SU-DHL-6 (cell line): ENCODE results near the gene SH2D3A.

Source experiments
- H2AFZ ChIP-seq: fragments of 200-600 bp; sonication (generic); 2 replicates; pipeline ENCODE4 v1.6.1; 2014; ENCODE audit warnings: low read depth, mild to moderate bottlenecking, moderate library complexity, mixed read lengths, antibody characterized with exemption, low read length; ENCODE audit not compliant: severe bottlenecking
- H3F3A ChIP-seq: fragments of 200-600 bp; shearing (Covaris generic); 2 replicates; pipeline ENCODE4 v1.6.0; 2016; ENCODE audit warnings: antibody characterized with exemption, mild to moderate bottlenecking; ENCODE audit not compliant: insufficient read depth
- H3K27ac ChIP-seq: fragments of 200-600 bp; sonication (generic); 2 replicates; pipeline ENCODE4 v1.5.1; 2016; ENCODE audit warnings: low read depth, mild to moderate bottlenecking, low read length, moderate library complexity, mixed read lengths
- H3K27me3 ChIP-seq: fragments of 200-600 bp; sonication (generic), shearing (Covaris generic); 2 replicates; pipeline ENCODE4 v1.6.0; 2014; ENCODE audit warnings: mild to moderate bottlenecking, low read length
- H3K36me3 ChIP-seq: fragments of 200-600 bp; sonication (generic); 2 replicates; pipeline ENCODE4 v1.6.1; 2014; ENCODE audit warnings: mild to moderate bottlenecking, low read length, mixed read lengths
- H3K4me2 ChIP-seq: fragments of 300-600, 200-600 bp; shearing (Covaris generic), sonication (generic); 2 replicates; pipeline ENCODE4 v1.6.0; 2014; ENCODE audit warnings: low read length, low read depth, mild to moderate bottlenecking; ENCODE audit not compliant: poor library complexity, severe bottlenecking
- H3K4me3 ChIP-seq: fragments of 200-600 bp; sonication (generic); 2 replicates; pipeline ENCODE4 v1.5.1; 2014; ENCODE audit warnings: antibody characterized with exemption, low read length, mild to moderate bottlenecking, mixed read lengths; ENCODE audit not compliant: insufficient read depth, poor library complexity, severe bottlenecking
- H3K79me2 ChIP-seq: fragments of 200-600 bp; sonication (generic); 2 replicates; pipeline ENCODE4 v1.6.1; 2014; ENCODE audit warnings: mild to moderate bottlenecking, low read length, moderate library complexity; ENCODE audit not compliant: insufficient read depth
- H3K9ac ChIP-seq: fragments of 200-600 bp; sonication (generic); 2 replicates; pipeline ENCODE4 v1.7.0; 2014; ENCODE audit warnings: mild to moderate bottlenecking, low read length
- H3K9me2 ChIP-seq: fragments of 200-600 bp; sonication (generic); replicated peaks from 2 replicates; pipeline ENCODE4 v1.6.1; 2014; ENCODE audit warnings: low read length; ENCODE audit not compliant: insufficient read depth
- H3K9me3 ChIP-seq: fragments of 200-600 bp; sonication (generic); 2 replicates; pipeline ENCODE4 v1.6.1; 2014; ENCODE audit warnings: low read length, mixed read lengths; ENCODE audit not compliant: insufficient read depth
- H4K20me1 ChIP-seq: fragments of 200-600 bp; sonication (generic); 2 replicates; pipeline ENCODE4 v1.6.1; 2014; ENCODE audit warnings: low read depth, mild to moderate bottlenecking, antibody characterized with exemption, low read length, moderate library complexity, mixed read lengths
- CTCF ChIP-seq: fragments of 200-600 bp; sonication (generic); IDR thresholded peaks from one replicate; pipeline ENCODE4 v1.5.1; 2017; ENCODE audit warnings: antibody characterized with exemption, mild to moderate bottlenecking, low read length, moderate library complexity; ENCODE audit not compliant: insufficient read depth, poor library complexity, severe bottlenecking
- EZH2phosphoT487 ChIP-seq: fragments of 200-600 bp; sonication (generic), shearing (Covaris generic); conservative IDR thresholded peaks from 2 replicates; pipeline ENCODE4 v1.6.1; 2018; ENCODE audit warnings: mild to moderate bottlenecking, antibody characterized with exemption, low read length, moderate library complexity, mixed read lengths

The SH2D3A gene

DNA sequence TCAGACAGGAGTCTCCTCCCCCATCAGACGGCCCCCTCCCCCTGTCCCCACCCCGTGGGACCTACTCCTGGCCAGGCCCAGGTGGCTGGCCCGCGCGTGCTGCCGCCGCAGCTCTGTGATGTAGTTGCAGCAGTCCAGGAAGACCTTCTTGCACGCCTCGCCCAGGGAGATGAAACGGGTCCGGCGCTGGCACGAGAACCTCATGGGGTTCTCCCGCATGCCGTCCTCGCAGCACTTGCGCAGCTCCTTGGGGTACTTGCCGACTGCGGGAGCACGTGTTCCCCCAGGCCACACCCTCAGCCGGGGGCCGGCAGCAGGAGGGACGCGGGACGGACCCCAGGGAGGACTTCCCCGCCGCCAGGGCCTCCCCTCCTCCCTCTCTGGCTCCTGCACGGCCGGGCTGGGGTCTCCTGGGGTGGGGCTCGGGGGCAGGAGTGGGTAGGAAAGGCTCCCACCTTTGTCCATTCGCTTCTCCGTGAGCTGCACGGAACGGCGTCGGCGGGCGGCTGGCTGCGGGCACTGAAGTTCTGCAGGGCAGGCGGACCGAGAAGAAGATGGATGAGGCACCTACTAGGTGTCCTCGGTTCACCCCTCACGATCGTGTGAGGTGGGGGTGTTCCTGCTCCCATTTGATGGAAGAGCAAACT is 60.1 kb downstream of the SH2D3A start:
- TF ChIP-seq CTCF: no peak
- no peak for TF ChIP-seq EZH2phosphoT487

DNA sequence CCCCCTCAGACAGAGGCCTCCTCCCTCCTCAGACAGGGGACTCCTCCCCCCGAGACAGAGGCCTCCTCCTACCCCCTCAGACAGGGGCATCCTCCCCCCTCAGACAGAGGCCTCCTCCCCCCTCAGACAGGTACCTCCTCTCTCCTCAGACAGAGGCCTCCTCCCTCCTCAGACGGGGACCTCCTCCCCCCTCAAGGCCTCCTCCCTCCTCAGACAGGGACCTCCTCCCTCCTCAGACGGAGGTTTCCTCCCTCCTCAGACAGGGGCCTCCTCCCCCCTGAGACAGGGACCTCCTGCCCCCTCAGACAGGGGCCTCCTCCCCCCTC is 60.6 kb downstream of the SH2D3A start:
- no peaks in the 10 kb centered on the region for H3K36me3 ChIP-seq
- no peaks in the 10 kb centered on the region for H3K9me3 ChIP-seq
- no peaks in the 10 kb centered on the region for H3K27me3 ChIP-seq
- no peaks in the 10 kb centered on the region for H3K9me2 ChIP-seq
- no peaks in the 10 kb centered on the region for H3K79me2 ChIP-seq
- no peak overlapping the region for H3K27ac ChIP-seq
- no peaks in the 10 kb centered on the region for H3F3A ChIP-seq
- no peak overlapping the region for H3K4me2 ChIP-seq
- H3K4me3 ChIP-seq: no peak overlapping the region
- no peak overlapping the region for H3K9ac ChIP-seq
- no peaks in the 10 kb centered on the region for H4K20me1 ChIP-seq
- H2AFZ ChIP-seq: no peak overlapping the region
- no peak for TF ChIP-seq EZH2phosphoT487
- no peak for TF ChIP-seq CTCF

More for the DNA sequence above, 60.1 kb downstream of the SH2D3A start:
- Histone ChIP-seq H3K4me2 (no peak overlapping the region), H3K9ac (no peak overlapping the region), H2AFZ (no peak overlapping the region), H3K27ac (no peak overlapping the region), H3K9me2 (no peaks in the 10 kb centered on the region), H3K36me3 (no peaks in the 10 kb centered on the region), H3K79me2 (no peaks in the 10 kb centered on the region), H3K9me3 (no peaks in the 10 kb centered on the region), H3F3A (no peaks in the 10 kb centered on the region), H3K4me3 (no peak overlapping the region), H3K27me3 (no peaks in the 10 kb centered on the region), H4K20me1 (no peaks in the 10 kb centered on the region)

DNA sequence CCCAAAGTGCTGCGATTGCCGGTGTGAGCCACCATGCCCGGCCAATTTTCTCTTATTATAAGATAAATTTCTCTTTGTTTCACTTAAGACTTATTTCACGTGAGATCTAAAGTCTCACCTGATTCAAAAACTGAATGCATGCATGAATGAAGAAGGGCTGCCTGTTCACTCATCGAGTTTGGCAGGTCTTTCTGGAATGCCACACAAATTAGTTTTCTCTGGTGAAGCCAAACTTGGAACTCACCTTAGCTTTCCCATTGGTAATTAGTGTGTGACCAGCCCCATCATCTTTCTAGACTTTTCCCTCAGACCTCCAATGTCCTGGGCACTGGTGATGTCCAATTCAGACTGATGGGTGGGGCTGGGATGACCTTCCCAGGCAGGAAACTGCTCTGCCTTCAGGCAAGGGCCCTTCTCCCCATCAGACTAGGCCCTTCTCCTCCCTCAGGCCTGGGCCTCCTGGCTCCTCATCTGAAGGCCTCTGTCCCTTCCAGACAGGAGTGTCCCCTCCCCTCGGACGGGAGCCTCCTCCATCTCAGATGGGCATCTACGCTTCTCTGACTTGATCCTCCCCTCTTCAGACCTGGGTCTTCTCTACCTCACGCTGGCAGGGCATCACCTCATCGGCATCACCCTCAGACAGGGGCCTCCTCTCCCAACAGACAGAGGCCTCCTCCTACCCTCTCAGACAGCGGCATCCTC is 61.2 kb downstream of the SH2D3A start:
- no peaks in the 10 kb centered on the region for H3K9me3 ChIP-seq
- no peaks in the 10 kb centered on the region for H3K36me3 ChIP-seq
- no peaks in the 10 kb centered on the region for H4K20me1 ChIP-seq
- no peak for TF ChIP-seq EZH2phosphoT487
- no peak for TF ChIP-seq CTCF
- no peak overlapping the region for H3K27ac ChIP-seq
- H3K4me3 ChIP-seq: no peak overlapping the region
- no peaks in the 10 kb centered on the region for H3K9me2 ChIP-seq
- H3K27me3 ChIP-seq: no peaks in the 10 kb centered on the region
- H3K9ac ChIP-seq: no peak overlapping the region
- no peaks in the 10 kb centered on the region for H3F3A ChIP-seq
- no peaks in the 10 kb centered on the region for H3K79me2 ChIP-seq
- no peak overlapping the region for H2AFZ ChIP-seq
- H3K4me2 ChIP-seq: no peak overlapping the region
